Measurements from ENCODE around the gene VSIG10. TPM values are rescaled to one million over a fixed set of nuclear protein-coding genes. Genes with fewer than 3 reads are reported as not detected.

The VSIG10 gene
- polyA plus RNA-seq, 2 donors, result 15.6 to 24.6 TPM

DNA sequence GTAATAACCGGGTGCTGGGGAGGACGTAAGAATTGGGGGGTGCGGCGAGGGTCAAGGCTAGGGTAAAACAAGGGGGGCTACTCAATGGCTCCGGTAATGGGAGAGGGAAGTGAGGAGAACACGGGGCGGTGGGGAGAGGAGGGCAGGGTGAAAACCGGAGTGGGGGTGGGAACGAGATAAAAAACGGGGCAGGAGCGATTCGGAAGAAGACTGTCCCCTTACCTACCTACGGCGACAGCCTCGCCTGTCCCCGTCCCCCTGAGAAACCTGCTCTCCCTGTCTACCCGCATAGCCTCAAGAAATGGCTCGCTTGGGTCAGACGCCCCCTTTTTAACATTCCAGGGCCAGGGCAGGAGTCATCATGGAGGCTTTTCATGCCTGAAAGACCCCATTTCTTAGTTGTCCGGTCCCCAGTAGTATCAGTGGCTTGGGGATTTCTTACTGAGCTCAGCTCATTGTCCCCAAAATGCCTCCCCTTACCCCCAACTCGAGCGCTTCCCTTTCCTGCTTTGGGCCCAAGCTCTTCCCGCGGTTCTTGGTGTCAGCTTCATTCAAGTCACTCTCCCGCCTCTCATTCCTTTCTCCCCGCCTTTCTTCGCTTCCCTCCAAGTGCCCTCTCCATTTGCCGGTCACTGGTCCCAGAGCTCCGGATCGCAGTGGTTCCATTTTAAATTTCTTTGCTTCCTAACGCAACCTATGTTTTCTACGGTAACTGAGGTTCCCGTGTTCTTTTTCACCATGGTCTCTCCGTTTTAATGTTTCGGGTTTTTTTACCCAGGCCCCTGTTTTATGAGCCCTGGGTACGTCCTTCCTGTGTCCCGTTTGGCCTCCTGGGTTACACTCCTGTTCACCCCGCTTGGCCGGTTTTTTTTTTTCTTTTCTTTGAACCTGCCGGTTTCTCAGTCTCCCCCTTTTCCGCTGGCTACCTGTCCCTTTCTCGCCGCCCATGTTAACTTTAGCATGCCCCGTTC, 41.7 kb downstream of the VSIG10 start:
- Histone ChIP-seq H3K27ac (ENCODE audit: low read depth in 2 of 2, low read length in 1 of 2) (peak overlapping the region; percentile 97), H3K4me1 (ENCODE audit: control insufficient read depth in 2 of 2, insufficient read depth in 2 of 2, low read length in 1 of 2) (no peaks in the 10 kb centered on the region), H3K4me3 (ENCODE audit: low read depth in 1 of 2, low read length in 2 of 2) (peak overlapping the region; percentile 80 to 88), H3K9me3 (ENCODE audit: control insufficient read depth in 2 of 2, insufficient read depth in 1 of 2, low read depth in 1 of 2, low read length in 1 of 2) (no peaks in the 10 kb centered on the region), H3K36me3 (ENCODE audit: control insufficient read depth in 2 of 2, insufficient read depth in 2 of 2, low read length in 1 of 2) (no peaks in the 10 kb centered on the region), H3K27me3 (ENCODE audit: control insufficient read depth in 1 of 2, insufficient read depth in 2 of 2, low read length in 2 of 2) (no peaks in the 10 kb centered on the region)
- WGBS, 2 donors, result 1 to 3% methylated on average over 43 to 44 of the region's 44 CpGs

DNA sequence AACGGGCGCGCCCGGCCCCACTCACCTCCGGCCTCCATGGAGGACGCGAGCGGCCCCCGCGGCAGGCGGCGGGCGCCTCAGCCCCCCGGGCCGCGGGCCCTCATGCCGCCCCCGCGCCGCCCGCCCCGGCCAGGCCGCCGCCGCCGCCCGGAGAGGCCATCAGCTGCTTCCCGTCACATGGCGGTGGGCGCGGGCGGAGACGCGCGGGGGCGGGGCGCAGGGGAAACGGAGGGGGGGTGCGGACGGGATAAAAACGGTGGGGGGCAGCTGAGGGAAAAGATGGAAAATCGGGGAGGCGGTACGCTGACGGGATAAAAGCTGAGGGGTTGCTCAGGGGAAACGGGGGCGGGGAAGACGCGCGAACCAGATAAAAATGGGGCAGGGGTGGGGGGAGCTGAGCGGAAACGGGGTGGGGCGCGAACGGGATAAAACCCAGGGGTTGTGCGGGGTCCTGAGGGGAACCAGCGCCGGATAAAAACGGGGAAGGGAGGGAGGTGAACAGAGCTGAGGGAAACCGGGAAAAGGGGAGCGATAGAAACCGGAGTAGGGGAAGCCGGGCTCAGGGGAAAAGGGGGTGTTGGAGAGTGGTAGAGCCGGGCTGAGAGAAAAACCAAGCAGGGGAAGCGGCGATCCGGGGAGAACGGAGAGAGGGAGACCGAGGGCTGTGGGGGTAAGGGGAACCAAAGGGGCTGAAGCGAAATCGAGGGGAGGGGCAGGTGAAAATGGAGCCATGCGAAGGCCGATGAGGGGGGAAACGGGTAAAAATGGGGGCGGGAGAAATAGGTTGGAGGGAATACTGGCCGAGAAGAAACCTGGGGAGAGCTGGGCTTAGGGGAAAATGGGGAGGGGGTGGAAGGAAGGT, 42.6 kb downstream of the VSIG10 start, which contains the start of gene WSB2:
Gene WSB2, minus strand, starts transcription at position 169 of the 862 bp plus-strand sequence. Its CDS starts 131 bp downstream, at position 38.
- no peaks in the 10 kb centered on the region for H3K4me1 ChIP-seq (ENCODE audit: control insufficient read depth in 2 of 2, insufficient read depth in 2 of 2, low read length in 1 of 2)
- H3K9me3 ChIP-seq (ENCODE audit: control insufficient read depth in 2 of 2, insufficient read depth in 1 of 2, low read depth in 1 of 2, low read length in 1 of 2), result no peaks in the 10 kb centered on the region
- WGBS, 2 donors, result 1 to 2% methylated on average over 52 to 76 of the region's 76 CpGs

DNA sequence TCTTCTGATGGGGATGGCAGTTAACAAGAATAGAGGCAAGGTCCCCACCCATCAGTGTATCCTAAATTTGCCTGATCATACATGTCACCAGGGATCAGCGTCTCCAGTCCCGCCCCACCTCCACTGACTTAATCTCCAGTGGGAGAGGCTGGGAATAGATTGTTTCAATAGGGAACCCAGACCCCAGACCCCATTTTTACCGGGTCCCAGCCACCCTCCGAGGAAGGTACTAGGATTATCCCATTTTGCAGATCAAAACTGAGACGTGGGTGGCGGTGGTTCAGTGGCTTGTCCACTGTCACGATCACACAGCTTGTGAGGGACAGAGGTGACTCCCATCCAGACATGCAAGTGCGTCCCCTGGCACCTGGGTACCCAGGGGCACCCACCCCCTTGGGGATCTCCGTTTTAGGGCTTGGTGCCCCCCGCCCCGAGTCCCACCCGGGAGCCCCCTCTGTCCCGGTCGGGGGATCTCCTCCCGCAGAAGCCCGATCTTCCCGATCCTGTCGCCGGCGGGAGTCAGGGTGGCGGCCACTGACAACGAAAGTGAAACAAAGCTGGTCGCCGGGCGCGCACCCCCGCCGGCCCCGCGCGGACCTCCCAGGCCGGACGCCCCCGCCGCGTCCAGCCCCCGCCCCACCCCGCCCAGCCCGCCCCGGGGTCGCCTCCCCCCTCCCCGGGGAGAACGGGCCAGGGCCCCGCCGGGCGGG, 43.4 kb downstream of the VSIG10 start:
- H3K4me3 ChIP-seq (ENCODE audit: low read depth in 1 of 2, low read length in 2 of 2), result peak overlapping the region; percentile 80 to 88
- WGBS, 2 donors, result 1 to 2% methylated on average over 36 to 45 of the region's 46 CpGs
- H3K9me3 ChIP-seq (ENCODE audit: control insufficient read depth in 2 of 2, insufficient read depth in 1 of 2, low read depth in 1 of 2, low read length in 1 of 2), result no peaks in the 10 kb centered on the region
- peaks cover 0 to 3% of the 10 kb centered on the region in 2 donors for H3K4me1 ChIP-seq (ENCODE audit: control insufficient read depth in 2 of 2, insufficient read depth in 2 of 2, low read length in 1 of 2)
- peak overlapping the region; percentile 97 for H3K27ac ChIP-seq (ENCODE audit: low read depth in 2 of 2, low read length in 1 of 2)
- H3K27me3 ChIP-seq (ENCODE audit: control insufficient read depth in 1 of 2, insufficient read depth in 2 of 2, low read length in 2 of 2), result no peaks in the 10 kb centered on the region
- no peaks in the 10 kb centered on the region for H3K36me3 ChIP-seq (ENCODE audit: control insufficient read depth in 2 of 2, insufficient read depth in 2 of 2, low read length in 1 of 2)

More for the DNA sequence above, 42.6 kb downstream of the VSIG10 start, which contains the start of gene WSB2:
- H3K4me3 ChIP-seq (ENCODE audit: low read depth in 1 of 2, low read length in 2 of 2), result peak within 1 kb of the TSS; percentile 80 to 88
- H3K27ac ChIP-seq (ENCODE audit: low read depth in 2 of 2, low read length in 1 of 2), result peak within 1 kb of the TSS; percentile 97
- H3K27me3 ChIP-seq (ENCODE audit: control insufficient read depth in 1 of 2, insufficient read depth in 2 of 2, low read length in 2 of 2), result no peaks in the 10 kb centered on the region
- no peaks in the 10 kb centered on the region for H3K36me3 ChIP-seq (ENCODE audit: control insufficient read depth in 2 of 2, insufficient read depth in 2 of 2, low read length in 1 of 2)

DNA sequence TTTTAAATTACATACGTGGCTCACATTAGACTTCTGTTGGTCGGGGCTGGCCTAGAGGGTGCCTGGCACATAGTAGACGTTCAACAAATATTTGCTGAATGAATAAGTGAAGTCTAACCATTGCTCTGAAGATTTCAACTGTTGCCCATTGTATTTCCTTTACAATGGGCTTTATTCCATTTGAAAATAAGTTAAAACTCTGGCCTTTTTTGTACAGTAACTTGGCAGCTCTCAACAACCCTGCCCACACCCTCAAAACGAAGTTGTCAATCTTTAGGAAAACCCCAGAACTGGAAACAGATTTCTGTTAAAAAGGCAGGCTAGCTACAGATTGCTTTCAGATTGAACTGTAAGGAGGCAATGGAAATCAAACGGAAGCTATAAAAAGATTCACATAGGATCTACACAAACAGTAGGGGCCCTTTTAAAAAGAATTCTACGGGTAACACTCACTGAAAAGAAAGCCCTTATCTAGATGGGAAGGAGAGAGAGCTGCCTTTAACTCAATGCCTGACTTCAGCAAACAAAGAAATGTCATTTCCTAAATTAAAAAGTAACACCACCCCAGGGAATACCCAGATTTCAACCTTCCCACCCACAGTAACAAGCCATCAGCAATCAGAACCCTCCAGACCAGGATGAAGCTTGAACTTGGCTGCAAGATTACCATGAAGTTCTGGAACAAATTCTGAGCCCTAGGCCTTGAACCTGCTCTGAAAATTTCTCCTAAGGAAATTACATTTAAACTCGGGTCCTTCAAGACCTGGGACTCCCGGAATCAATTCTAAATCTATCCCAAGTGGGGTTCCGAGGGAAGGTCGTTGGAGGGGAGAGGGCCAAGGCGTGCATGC, 44.2 kb downstream of the VSIG10 start:
- 14 to 15% methylated on average over 11 of the region's 11 CpGs for WGBS, 2 donors
- Histone ChIP-seq H3K4me1 (ENCODE audit: control insufficient read depth in 2 of 2, insufficient read depth in 2 of 2, low read length in 1 of 2) (peaks cover 0 to 3% of the 10 kb centered on the region in 2 donors), H3K36me3 (ENCODE audit: control insufficient read depth in 2 of 2, insufficient read depth in 2 of 2, low read length in 1 of 2) (no peaks in the 10 kb centered on the region), H3K9me3 (ENCODE audit: control insufficient read depth in 2 of 2, insufficient read depth in 1 of 2, low read depth in 1 of 2, low read length in 1 of 2) (no peaks in the 10 kb centered on the region), H3K4me3 (ENCODE audit: low read depth in 1 of 2, low read length in 2 of 2) (peak overlapping the region in 1 of 2 donors; percentile 80), H3K27ac (ENCODE audit: low read depth in 2 of 2, low read length in 1 of 2) (peak overlapping the region; percentile 97), H3K27me3 (ENCODE audit: control insufficient read depth in 1 of 2, insufficient read depth in 2 of 2, low read length in 2 of 2) (no peaks in the 10 kb centered on the region)

DNA sequence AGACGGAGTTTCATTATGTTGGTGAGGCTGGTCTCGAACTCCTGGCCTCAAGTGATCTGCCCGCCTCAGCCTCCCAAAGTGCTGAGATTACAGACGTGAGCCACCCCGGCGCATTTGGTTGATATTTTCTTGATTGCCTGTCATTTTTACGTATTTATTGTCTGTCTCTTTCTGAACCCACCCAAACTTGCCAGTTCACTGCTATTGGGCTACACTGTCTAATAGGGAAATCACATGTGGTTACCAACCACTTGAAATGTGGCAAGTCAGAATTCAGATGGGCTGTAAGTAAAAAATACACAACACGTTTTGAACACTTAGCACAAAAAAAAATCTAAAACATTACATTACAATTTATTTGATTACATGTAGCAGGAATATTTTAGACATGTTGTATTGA, 44.9 kb downstream of the VSIG10 start:
- 88 to 90% methylated on average over 8 of the region's 8 CpGs for WGBS, 2 donors
- H3K9me3 ChIP-seq (ENCODE audit: control insufficient read depth in 2 of 2, insufficient read depth in 1 of 2, low read depth in 1 of 2, low read length in 1 of 2), result no peaks in the 10 kb centered on the region
- H3K27ac ChIP-seq (ENCODE audit: low read depth in 2 of 2, low read length in 1 of 2), result no peak overlapping the region
- H3K4me1 ChIP-seq (ENCODE audit: control insufficient read depth in 2 of 2, insufficient read depth in 2 of 2, low read length in 1 of 2), result peaks cover 0 to 3% of the 10 kb centered on the region in 2 donors
- no peak overlapping the region for H3K4me3 ChIP-seq (ENCODE audit: low read depth in 1 of 2, low read length in 2 of 2)
- no peaks in the 10 kb centered on the region for H3K36me3 ChIP-seq (ENCODE audit: control insufficient read depth in 2 of 2, insufficient read depth in 2 of 2, low read length in 1 of 2)
- no peaks in the 10 kb centered on the region for H3K27me3 ChIP-seq (ENCODE audit: control insufficient read depth in 1 of 2, insufficient read depth in 2 of 2, low read length in 2 of 2)

DNA sequence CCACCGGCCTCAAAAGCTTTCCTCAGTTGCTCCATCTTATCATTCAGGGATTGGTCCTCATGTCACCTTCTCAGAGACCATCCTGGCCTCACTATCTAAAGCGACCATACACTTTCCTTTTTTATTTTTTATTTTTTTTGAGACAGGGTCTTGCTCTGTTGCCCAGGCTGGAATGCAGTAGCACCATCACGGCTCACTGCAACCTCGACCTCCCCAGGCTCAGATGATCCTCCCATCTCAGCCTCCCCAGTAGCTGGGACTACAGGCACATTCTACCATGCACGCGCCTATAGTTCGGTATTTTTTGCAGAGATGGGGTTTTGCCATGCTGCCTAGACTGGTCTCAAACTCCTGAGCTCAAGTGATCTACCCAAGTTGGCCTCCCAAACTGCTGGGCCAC, 45.6 kb downstream of the VSIG10 start:
- Histone ChIP-seq H3K27me3 (ENCODE audit: control insufficient read depth in 1 of 2, insufficient read depth in 2 of 2, low read length in 2 of 2) (no peaks in the 10 kb centered on the region), H3K9me3 (ENCODE audit: control insufficient read depth in 2 of 2, insufficient read depth in 1 of 2, low read depth in 1 of 2, low read length in 1 of 2) (no peaks in the 10 kb centered on the region), H3K4me3 (ENCODE audit: low read depth in 1 of 2, low read length in 2 of 2) (no peak overlapping the region), H3K27ac (ENCODE audit: low read depth in 2 of 2, low read length in 1 of 2) (no peak overlapping the region), H3K36me3 (ENCODE audit: control insufficient read depth in 2 of 2, insufficient read depth in 2 of 2, low read length in 1 of 2) (no peaks in the 10 kb centered on the region), H3K4me1 (ENCODE audit: control insufficient read depth in 2 of 2, insufficient read depth in 2 of 2, low read length in 1 of 2) (peaks cover 0 to 3% of the 10 kb centered on the region in 2 donors)
- WGBS, 2 donors, result 93 to 95% methylated on average over 7 of the region's 7 CpGs

DNA sequence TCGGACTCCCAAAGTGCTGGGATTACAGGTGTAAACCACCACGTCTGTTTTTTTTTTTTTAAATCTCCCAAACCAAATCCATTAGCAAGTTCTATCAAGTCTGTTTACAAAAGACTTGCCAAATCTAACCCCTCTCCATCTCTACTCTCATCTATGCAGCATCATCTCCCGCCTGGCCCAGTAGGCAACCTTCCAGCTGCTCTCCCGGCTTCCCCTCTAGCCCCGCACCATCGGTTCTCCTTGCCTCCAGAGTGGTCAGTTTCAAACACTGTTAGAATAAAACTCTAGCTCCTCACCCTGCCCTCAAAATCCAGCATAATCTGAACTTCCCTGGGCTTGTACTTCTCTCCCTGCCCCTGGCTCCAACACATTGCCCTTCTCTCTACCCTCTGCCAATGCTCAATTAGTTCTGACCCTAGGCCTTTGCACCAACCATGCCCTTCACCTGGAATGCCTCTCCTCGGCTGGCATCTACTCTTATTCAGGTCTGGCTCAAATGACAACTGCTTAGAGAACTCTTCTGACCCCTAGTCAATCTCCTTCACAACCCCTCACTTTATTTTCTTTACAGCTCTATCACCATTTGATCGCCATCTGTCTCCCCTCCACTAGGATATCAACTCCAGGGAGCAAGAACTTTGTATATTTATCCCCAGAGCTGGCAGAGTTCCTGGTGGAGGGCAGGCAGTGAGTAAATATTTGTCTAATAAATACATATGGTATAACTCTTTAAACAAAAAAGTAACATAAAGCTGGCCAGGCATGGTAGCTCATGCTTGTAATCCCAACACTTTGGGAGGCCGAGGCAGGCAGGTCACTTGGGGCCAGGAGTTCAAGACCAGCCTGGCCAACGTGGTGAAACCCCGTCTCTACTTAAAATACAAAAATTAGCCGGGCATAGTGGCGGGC, 47.7 kb downstream of the VSIG10 start:
- no peaks in the 10 kb centered on the region for H3K27me3 ChIP-seq (ENCODE audit: control insufficient read depth in 1 of 2, insufficient read depth in 2 of 2, low read length in 2 of 2)
- 62 to 67% methylated on average over 13 of the region's 13 CpGs for WGBS, 2 donors
- no peaks in the 10 kb centered on the region for H3K36me3 ChIP-seq (ENCODE audit: control insufficient read depth in 2 of 2, insufficient read depth in 2 of 2, low read length in 1 of 2)
- no peak overlapping the region for H3K4me3 ChIP-seq (ENCODE audit: low read depth in 1 of 2, low read length in 2 of 2)
- no peaks in the 10 kb centered on the region for H3K9me3 ChIP-seq (ENCODE audit: control insufficient read depth in 2 of 2, insufficient read depth in 1 of 2, low read depth in 1 of 2, low read length in 1 of 2)
- no peak overlapping the region for H3K27ac ChIP-seq (ENCODE audit: low read depth in 2 of 2, low read length in 1 of 2)
- peaks cover 3 to 11% of the 10 kb centered on the region in 2 donors for H3K4me1 ChIP-seq (ENCODE audit: control insufficient read depth in 2 of 2, insufficient read depth in 2 of 2, low read length in 1 of 2)

DNA sequence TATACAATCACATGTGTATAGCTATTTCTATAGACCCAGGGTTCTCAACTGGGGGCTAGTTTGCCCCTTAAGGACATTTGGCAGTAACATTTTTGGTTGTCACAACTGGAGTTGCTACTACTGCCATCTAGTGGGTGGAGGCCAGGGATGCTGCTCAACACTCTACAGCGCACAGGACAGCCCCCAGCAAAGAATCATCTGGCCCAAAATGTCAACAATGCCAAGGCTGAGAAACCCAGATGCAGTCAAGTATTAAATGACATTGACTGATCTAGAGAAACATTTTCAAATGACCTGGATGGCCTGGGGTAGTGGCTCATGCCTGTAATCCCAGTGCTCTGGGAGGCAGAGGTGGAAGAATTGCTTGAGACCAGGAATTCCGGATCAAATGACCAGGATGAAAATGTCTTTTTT, 48.7 kb downstream of the VSIG10 start:
- Histone ChIP-seq H3K4me3 (ENCODE audit: low read depth in 1 of 2, low read length in 2 of 2) (no peak overlapping the region), H3K4me1 (ENCODE audit: control insufficient read depth in 2 of 2, insufficient read depth in 2 of 2, low read length in 1 of 2) (peaks cover 3 to 11% of the 10 kb centered on the region in 2 donors), H3K27me3 (ENCODE audit: control insufficient read depth in 1 of 2, insufficient read depth in 2 of 2, low read length in 2 of 2) (no peaks in the 10 kb centered on the region), H3K36me3 (ENCODE audit: control insufficient read depth in 2 of 2, insufficient read depth in 2 of 2, low read length in 1 of 2) (no peaks in the 10 kb centered on the region), H3K9me3 (ENCODE audit: control insufficient read depth in 2 of 2, insufficient read depth in 1 of 2, low read depth in 1 of 2, low read length in 1 of 2) (no peaks in the 10 kb centered on the region), H3K27ac (ENCODE audit: low read depth in 2 of 2, low read length in 1 of 2) (peak overlapping the region in 1 of 2 donors; percentile 3)
- 71 to 79% methylated on average over 2 of the region's 2 CpGs for WGBS, 2 donors
